ENCODE results near the gene PSMA5. TPM values are rescaled to one million over a fixed set of nuclear protein-coding genes. Genes with fewer than 3 reads are reported as not detected.

PSMA5 gene
- total and polyA plus RNA-seq, 7 experiments from 2014 or later = 38.3 to 203 (median 76.4) TPM

DNA sequence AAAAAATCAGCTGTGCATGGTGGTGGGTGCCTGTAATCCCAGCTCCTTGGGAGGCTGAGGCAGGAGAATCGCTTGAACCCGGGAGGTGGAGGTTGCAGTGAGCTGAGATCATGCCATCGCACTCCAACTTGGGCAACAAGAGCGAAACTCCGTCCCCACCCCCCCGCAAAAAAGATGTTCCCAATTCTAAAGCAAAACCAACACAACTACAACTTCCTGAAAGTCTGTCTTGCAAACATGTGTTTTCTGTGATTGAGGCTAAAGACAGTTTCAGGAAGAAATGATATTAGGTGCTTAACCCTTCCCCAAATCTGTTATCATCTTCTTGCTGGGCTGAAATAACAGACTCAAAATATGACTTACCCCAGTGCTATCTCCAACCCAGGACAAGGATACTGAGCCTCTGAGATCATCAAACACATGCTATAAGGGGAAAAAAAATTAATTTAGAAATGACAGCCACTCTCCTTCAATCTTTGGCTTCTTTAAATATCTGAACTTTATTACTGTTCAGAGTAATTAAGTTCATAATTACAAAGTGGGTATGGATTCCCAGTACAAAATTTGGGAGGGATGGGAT is 57.0 kb downstream of the PSMA5 start:
- Mint-ChIP-seq H3K27ac (no peak overlapping the region), H3K27me3 (peaks cover 33 to 46% (median 35%) of the 10 kb centered on the region in 5 donors), H3K36me3 (peaks cover 0 to 14% (median 0%) of the 10 kb centered on the region in 5 donors), H3K9me3 (no peaks in the 10 kb centered on the region), H3K4me1 (peaks cover 4 to 43% (median 7%) of the 10 kb centered on the region in 7 donors), H3K4me3 (no peak overlapping the region)
- peaks cover 0 to 3% of the 10 kb centered on the region in 2 donors for H3K27me3 ChIP-seq (ENCODE audit: control insufficient read depth in 2 of 2, insufficient read depth in 2 of 2, low read length in 2 of 2)
- intact Hi-C loops (cut with micrococcal nuclease) = no loop called here
- no peak overlapping the region for H3K4me3 ChIP-seq (ENCODE audit: low read length)
- no peaks in the 10 kb centered on the region for H3K36me3 ChIP-seq (ENCODE audit: control insufficient read depth in 2 of 3, insufficient read depth in 3 of 3, low read length in 3 of 3)
- no peaks in the 10 kb centered on the region for H3K4me1 ChIP-seq (ENCODE audit: control insufficient read depth in 2 of 2, insufficient read depth in 2 of 2, low read length in 2 of 2)
- H3K9me3 ChIP-seq (ENCODE audit: control insufficient read depth in 2 of 3, low read length in 3 of 3) = no peaks in the 10 kb centered on the region
- DNase-seq = no peak
- CTCF ChIA-PET = no interaction called here
- POLR2A ChIA-PET = no interaction called here
- no peak for ATAC-seq
- H3K27ac ChIP-seq (ENCODE audit: low read depth, low read length) = no peak overlapping the region

GRCh38 chr1:109368464-109368863 is 57.8 kb downstream of the PSMA5 start:
- Histone ChIP-seq H3K4me3 (ENCODE audit: low read length) (no peak overlapping the region), H3K27me3 (ENCODE audit: control insufficient read depth in 2 of 2, insufficient read depth in 2 of 2, low read length in 2 of 2) (peaks cover 0 to 3% of the 10 kb centered on the region in 2 donors), H3K4me1 (ENCODE audit: control insufficient read depth in 2 of 2, insufficient read depth in 2 of 2, low read length in 2 of 2) (no peaks in the 10 kb centered on the region), H3K27ac (ENCODE audit: low read depth, low read length) (no peak overlapping the region), H3K36me3 (ENCODE audit: control insufficient read depth in 2 of 3, insufficient read depth in 3 of 3, low read length in 3 of 3) (no peaks in the 10 kb centered on the region), H3K9me3 (ENCODE audit: control insufficient read depth in 2 of 3, low read length in 3 of 3) (no peaks in the 10 kb centered on the region)
- Mint-ChIP-seq H3K27ac (no peak overlapping the region), H3K4me1 (peaks cover 4 to 39% (median 8%) of the 10 kb centered on the region in 7 donors), H3K36me3 (peaks cover 0 to 14% (median 0%) of the 10 kb centered on the region in 5 donors), H3K27me3 (peaks cover 38 to 49% (median 42%) of the 10 kb centered on the region in 5 donors), H3K4me3 (no peak overlapping the region), H3K9me3 (no peaks in the 10 kb centered on the region)
- ChIA-PET CTCF (no interaction called here), POLR2A (no interaction called here)
- DNase-seq (no peak), ATAC-seq (no peak)
- intact Hi-C loops (cut with micrococcal nuclease) = no loop called here

- H3K4me1 ChIP-seq (ENCODE audit: control insufficient read depth in 2 of 2, insufficient read depth in 2 of 2, low read length in 2 of 2) = no peaks in the 10 kb centered on the region
- ChIA-PET CTCF (no interaction called here), POLR2A (no interaction called here)
- ATAC-seq = no peak
- no peaks in the 10 kb centered on the region for H3K9me3 Mint-ChIP-seq
- peaks cover 0 to 11% (median 0%) of the 10 kb centered on the region in 5 donors for H3K36me3 Mint-ChIP-seq
- intact Hi-C loops (cut with micrococcal nuclease) = no loop called here
- peaks cover 3 to 32% (median 7%) of the 10 kb centered on the region in 7 donors for H3K4me1 Mint-ChIP-seq
- no peak overlapping the region for H3K4me3 Mint-ChIP-seq
- H3K27me3 ChIP-seq (ENCODE audit: control insufficient read depth in 2 of 2, insufficient read depth in 2 of 2, low read length in 2 of 2) = peaks cover 0 to 3% of the 10 kb centered on the region in 2 donors
- H3K4me3 ChIP-seq (ENCODE audit: low read length) = no peak overlapping the region
- no peak overlapping the region for H3K27ac Mint-ChIP-seq
- no peak overlapping the region for H3K27ac ChIP-seq (ENCODE audit: low read depth, low read length)
- peaks cover 34 to 47% (median 44%) of the 10 kb centered on the region in 5 donors for H3K27me3 Mint-ChIP-seq
- H3K36me3 ChIP-seq (ENCODE audit: control insufficient read depth in 2 of 3, insufficient read depth in 3 of 3, low read length in 3 of 3) = no peaks in the 10 kb centered on the region
- H3K9me3 ChIP-seq (ENCODE audit: control insufficient read depth in 2 of 3, low read length in 3 of 3) = no peaks in the 10 kb centered on the region
- no peak for DNase-seq
Measured at GRCh38 chr1:109367626-109368025, 58.6 kb downstream of the PSMA5 start.

DNA sequence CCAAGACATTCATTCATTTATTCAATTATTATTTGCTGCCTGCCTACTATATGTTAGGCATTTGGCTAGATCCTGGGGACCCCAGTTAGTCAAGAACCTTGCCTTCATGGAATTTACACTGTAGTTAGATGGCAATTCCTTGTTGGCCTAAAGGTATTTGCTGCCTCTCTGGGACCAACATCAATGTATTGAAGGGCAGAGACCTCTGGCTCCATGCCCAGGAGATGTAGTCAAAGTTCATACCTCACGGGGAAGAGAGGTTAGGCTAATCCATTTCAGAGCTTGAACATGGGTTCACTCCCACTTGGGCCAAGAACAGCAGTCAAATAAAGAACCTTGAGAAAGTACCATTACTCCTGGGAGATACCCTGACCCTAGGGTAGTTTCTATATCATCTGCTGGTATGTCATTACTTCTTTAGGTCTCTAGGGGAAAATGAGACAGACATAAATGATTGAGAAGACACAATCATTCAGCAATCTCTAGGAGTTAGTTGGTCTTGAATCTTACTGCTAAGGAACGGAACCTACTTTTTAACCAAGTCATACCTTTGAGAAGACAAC is 60.5 kb downstream of the PSMA5 start:
- no peak overlapping the region for H3K4me3 ChIP-seq (ENCODE audit: low read length)
- peaks cover 0 to 11% (median 0%) of the 10 kb centered on the region in 5 donors for H3K36me3 Mint-ChIP-seq
- no peak overlapping the region for H3K27ac Mint-ChIP-seq
- H3K27ac ChIP-seq (ENCODE audit: low read depth, low read length) = no peak overlapping the region
- DNase-seq (no peak), ATAC-seq (no peak)
- peaks cover 0 to under 1% of the 10 kb centered on the region in 2 donors for H3K27me3 ChIP-seq (ENCODE audit: control insufficient read depth in 2 of 2, insufficient read depth in 2 of 2, low read length in 2 of 2)
- peaks cover 31 to 64% (median 36%) of the 10 kb centered on the region in 5 donors for H3K27me3 Mint-ChIP-seq
- no peaks in the 10 kb centered on the region for H3K9me3 ChIP-seq (ENCODE audit: control insufficient read depth in 2 of 3, low read length in 3 of 3)
- peaks cover 0 to 16% (median 3%) of the 10 kb centered on the region in 7 donors for H3K4me1 Mint-ChIP-seq
- ChIA-PET CTCF (no interaction called here), POLR2A (no interaction called here)
- H3K9me3 Mint-ChIP-seq = no peaks in the 10 kb centered on the region
- H3K36me3 ChIP-seq (ENCODE audit: control insufficient read depth in 2 of 3, insufficient read depth in 3 of 3, low read length in 3 of 3) = no peaks in the 10 kb centered on the region
- no peak overlapping the region for H3K4me3 Mint-ChIP-seq
- intact Hi-C loops (cut with micrococcal nuclease) = no loop called here
- no peaks in the 10 kb centered on the region for H3K4me1 ChIP-seq (ENCODE audit: control insufficient read depth in 2 of 2, insufficient read depth in 2 of 2, low read length in 2 of 2)

DNA sequence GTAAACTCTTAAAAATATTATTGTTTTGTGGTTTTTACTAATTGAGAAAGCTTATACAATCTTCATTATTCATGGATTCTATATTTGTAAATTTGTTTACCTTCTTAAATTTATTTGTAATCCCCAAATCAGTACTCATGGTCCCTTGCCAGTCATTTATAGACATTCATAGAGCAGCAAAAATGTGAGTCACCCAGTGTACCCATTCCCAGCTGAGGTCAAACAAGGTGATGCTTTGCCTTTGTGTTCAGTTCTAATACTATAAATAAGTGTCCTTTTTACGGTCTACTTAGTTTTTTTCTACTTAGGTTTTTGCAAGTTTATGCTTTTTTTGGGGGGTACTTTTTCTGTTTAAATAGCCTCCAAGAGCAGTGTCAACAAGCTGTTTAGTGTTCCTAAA is 64.6 kb downstream of the PSMA5 start:
- no peak overlapping the region for H3K27ac ChIP-seq (ENCODE audit: low read depth, low read length)

DNA sequence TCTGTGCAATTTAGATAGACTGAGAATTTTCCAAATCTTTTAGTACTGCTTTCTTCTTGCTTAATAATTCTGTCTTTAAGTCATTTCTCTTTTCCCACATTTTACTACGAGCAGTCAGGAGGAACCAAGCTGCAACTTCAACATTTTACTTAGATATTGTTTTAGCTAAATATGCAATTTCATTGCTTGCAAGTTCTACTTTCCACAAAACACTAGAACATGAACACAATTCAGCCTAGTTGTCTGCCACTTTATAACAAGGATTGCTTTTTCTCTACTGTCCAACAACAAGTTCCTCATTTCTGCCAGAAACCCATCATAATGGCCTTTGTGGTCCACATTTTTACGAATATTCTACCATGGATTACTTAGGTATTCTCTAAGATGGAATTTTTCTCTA is 65.2 kb downstream of the PSMA5 start:
- no peak for DNase-seq
- no peak for ATAC-seq
- peaks cover 0 to 4% (median 0%) of the 10 kb centered on the region in 7 donors for H3K4me1 Mint-ChIP-seq
- H3K9me3 Mint-ChIP-seq = no peaks in the 10 kb centered on the region
- no peak overlapping the region for H3K27ac Mint-ChIP-seq
- H3K4me3 Mint-ChIP-seq = no peak overlapping the region
- Histone ChIP-seq H3K27me3 (ENCODE audit: control insufficient read depth in 2 of 2, insufficient read depth in 2 of 2, low read length in 2 of 2) (no peaks in the 10 kb centered on the region), H3K27ac (ENCODE audit: low read depth, low read length) (no peak overlapping the region), H3K4me3 (ENCODE audit: low read length) (no peak overlapping the region), H3K4me1 (ENCODE audit: control insufficient read depth in 2 of 2, insufficient read depth in 2 of 2, low read length in 2 of 2) (no peaks in the 10 kb centered on the region), H3K9me3 (ENCODE audit: control insufficient read depth in 2 of 3, low read length in 3 of 3) (no peaks in the 10 kb centered on the region), H3K36me3 (ENCODE audit: control insufficient read depth in 2 of 3, insufficient read depth in 3 of 3, low read length in 3 of 3) (no peaks in the 10 kb centered on the region)
- peaks cover 0 to 2% (median 0%) of the 10 kb centered on the region in 5 donors for H3K36me3 Mint-ChIP-seq
- H3K27me3 Mint-ChIP-seq = peaks cover 10 to 70% (median 11%) of the 10 kb centered on the region in 5 donors
- POLR2A ChIA-PET = interaction anchor here (0.9 kb wide), 1 partner anchor 19 kb away, joined by 3 read pairs; no protein-coding TSS in a partner anchor
- CTCF ChIA-PET = no interaction called here
- intact Hi-C loops (cut with micrococcal nuclease) = no loop called here

More for the DNA sequence above, 64.6 kb downstream of the PSMA5 start:
- Histone ChIP-seq H3K4me3 (ENCODE audit: low read length) (no peak overlapping the region), H3K36me3 (ENCODE audit: control insufficient read depth in 2 of 3, insufficient read depth in 3 of 3, low read length in 3 of 3) (no peaks in the 10 kb centered on the region), H3K9me3 (ENCODE audit: control insufficient read depth in 2 of 3, low read length in 3 of 3) (no peaks in the 10 kb centered on the region), H3K4me1 (ENCODE audit: control insufficient read depth in 2 of 2, insufficient read depth in 2 of 2, low read length in 2 of 2) (no peaks in the 10 kb centered on the region), H3K27me3 (ENCODE audit: control insufficient read depth in 2 of 2, insufficient read depth in 2 of 2, low read length in 2 of 2) (no peaks in the 10 kb centered on the region)
- H3K36me3 Mint-ChIP-seq = peaks cover 0 to 6% (median 0%) of the 10 kb centered on the region in 5 donors
- peaks cover 14 to 71% (median 16%) of the 10 kb centered on the region in 5 donors for H3K27me3 Mint-ChIP-seq
- intact Hi-C loops (cut with micrococcal nuclease) = no loop called here
- no peak for ATAC-seq
- H3K9me3 Mint-ChIP-seq = no peaks in the 10 kb centered on the region
- no peak overlapping the region for H3K4me3 Mint-ChIP-seq
- no peak overlapping the region for H3K27ac Mint-ChIP-seq
- ChIA-PET POLR2A (interaction anchor here (0.9 kb wide), 1 partner anchor 19 kb away, joined by 3 read pairs; no protein-coding TSS in a partner anchor), CTCF (no interaction called here)
- DNase-seq = no peak
- H3K4me1 Mint-ChIP-seq = peaks cover 0 to 4% (median 0%) of the 10 kb centered on the region in 7 donors

GRCh38 chr1:109357616-109358015 is 68.6 kb downstream of the PSMA5 start:
- Mint-ChIP-seq H3K27ac (no peak overlapping the region), H3K36me3 (peaks cover 0 to 1% (median 0%) of the 10 kb centered on the region in 5 donors), H3K9me3 (no peaks in the 10 kb centered on the region), H3K4me1 (peaks cover 0 to 19% (median 5%) of the 10 kb centered on the region in 7 donors), H3K4me3 (no peak overlapping the region), H3K27me3 (peaks cover 0 to 55% (median 0%) of the 10 kb centered on the region in 5 donors)
- H3K4me3 ChIP-seq (ENCODE audit: low read length) = no peak overlapping the region
- no peak for ATAC-seq
- no peak for DNase-seq
- no peak overlapping the region for H3K27ac ChIP-seq (ENCODE audit: low read depth, low read length)
- CTCF ChIA-PET = no interaction called here
- intact Hi-C loops (cut with micrococcal nuclease) = loop anchor here in 1 of 2 donors (5.0 kb wide), 1 partner anchor 35 kb away; no protein-coding TSS in a partner anchor
- POLR2A ChIA-PET = no interaction called here
- no peaks in the 10 kb centered on the region for H3K4me1 ChIP-seq (ENCODE audit: control insufficient read depth in 2 of 2, insufficient read depth in 2 of 2, low read length in 2 of 2)
- no peaks in the 10 kb centered on the region for H3K36me3 ChIP-seq (ENCODE audit: control insufficient read depth in 2 of 3, insufficient read depth in 3 of 3, low read length in 3 of 3)
- H3K27me3 ChIP-seq (ENCODE audit: control insufficient read depth in 2 of 2, insufficient read depth in 2 of 2, low read length in 2 of 2) = no peaks in the 10 kb centered on the region
- H3K9me3 ChIP-seq (ENCODE audit: control insufficient read depth in 2 of 3, low read length in 3 of 3) = no peaks in the 10 kb centered on the region

Data from naive thymus-derived CD4-positive, alpha-beta T cell (primary cell).